Measurements from ENCODE around the gene TRDN.
"Not testable (repeated sequence)": the region's sequence is repeated elsewhere in the genome, so short reads cannot be mapped to it uniquely, and the experiment has no call there.

TRDN gene

GRCh38 chr6:123404975-123405374, 231.8 kb downstream of the TRDN start:
- no peak for DNase-seq (ENCODE audit: low read depth)

DNA sequence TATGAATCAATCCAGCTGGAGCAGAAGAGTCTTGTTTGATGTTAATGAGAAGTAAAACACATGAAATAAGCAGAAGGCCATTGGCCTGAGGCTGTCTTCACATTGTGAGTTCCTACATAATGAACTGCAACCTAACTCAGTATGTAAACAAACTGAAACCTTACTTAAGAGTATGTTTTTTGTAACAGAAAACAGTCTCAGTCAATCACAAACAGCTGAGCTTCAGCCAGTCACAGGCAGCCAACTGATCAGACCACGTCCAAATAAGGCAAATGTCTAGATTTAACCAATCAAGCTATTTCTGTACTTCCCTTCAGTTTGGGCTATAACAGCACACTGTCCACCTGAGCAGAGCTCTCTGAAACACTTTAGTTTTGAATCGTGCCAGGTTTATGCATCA, 234.7 kb downstream of the TRDN start:
- no peak for DNase-seq (ENCODE audit: low read depth)

- DNase-seq (ENCODE audit: low read depth) = no peak
Observed at GRCh38 chr6:123398072-123398471, 238.7 kb downstream of the TRDN start.

GRCh38 chr6:123393331-123393730, 243.4 kb downstream of the TRDN start:
- no peak for DNase-seq (ENCODE audit: low read depth)

DNA sequence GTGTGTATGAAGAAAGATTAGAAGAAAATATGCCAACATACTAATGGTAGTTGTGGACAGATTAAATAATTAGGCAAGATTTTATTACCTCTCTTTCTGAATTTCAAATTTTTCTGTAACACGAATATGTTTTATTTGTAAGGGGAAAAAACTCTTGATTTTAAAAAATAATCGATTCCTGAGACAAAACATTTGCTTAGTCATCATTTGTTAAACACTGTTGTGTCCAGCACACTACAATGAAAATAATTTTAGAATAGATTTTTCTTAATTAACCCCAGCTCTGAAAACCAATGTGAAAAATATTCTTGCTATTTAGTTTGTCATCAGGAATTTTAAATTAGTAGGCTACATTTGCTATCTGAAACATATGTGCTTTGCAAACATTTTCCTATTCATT, 253.0 kb downstream of the TRDN start:
- no peak for DNase-seq (ENCODE audit: low read depth)

GRCh38 chr6:123380257-123380656, 256.5 kb downstream of the TRDN start:
- DNase-seq (ENCODE audit: low read depth) = no peak

GRCh38 chr6:123372737-123373136, 264.0 kb downstream of the TRDN start:
- no peak for DNase-seq (ENCODE audit: low read depth)

- DNase-seq (ENCODE audit: low read depth) = no peak
Observed at GRCh38 chr6:123363912-123364311, 272.8 kb downstream of the TRDN start.

DNA sequence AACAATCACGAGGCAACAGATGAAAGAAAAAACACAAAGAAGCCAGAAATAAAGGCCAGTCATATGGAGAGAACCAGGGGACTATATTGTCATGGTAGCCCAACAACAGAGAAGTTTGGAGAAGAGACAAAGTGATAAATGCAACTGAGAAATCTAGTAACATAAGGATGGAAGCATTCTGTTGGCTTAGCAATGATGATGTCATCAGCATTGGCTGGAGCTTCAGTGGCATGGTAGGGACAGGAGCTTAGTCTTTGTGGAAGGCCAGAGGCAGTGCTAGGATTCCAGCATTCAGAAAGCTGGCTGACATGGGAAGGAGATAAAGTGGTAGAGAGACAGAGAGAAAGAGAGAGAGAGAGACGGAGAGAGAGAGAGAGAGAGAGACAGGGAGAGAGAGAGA, 276.4 kb downstream of the TRDN start:
- DNase-seq (ENCODE audit: low read depth) = no peak

GRCh38 chr6:123352705-123353104, 284.0 kb downstream of the TRDN start:
- DNase-seq (ENCODE audit: low read depth) = no peak

- DNase-seq (ENCODE audit: low read depth) = no peak
Observed at GRCh38 chr6:123352279-123352678, 284.5 kb downstream of the TRDN start.

DNA sequence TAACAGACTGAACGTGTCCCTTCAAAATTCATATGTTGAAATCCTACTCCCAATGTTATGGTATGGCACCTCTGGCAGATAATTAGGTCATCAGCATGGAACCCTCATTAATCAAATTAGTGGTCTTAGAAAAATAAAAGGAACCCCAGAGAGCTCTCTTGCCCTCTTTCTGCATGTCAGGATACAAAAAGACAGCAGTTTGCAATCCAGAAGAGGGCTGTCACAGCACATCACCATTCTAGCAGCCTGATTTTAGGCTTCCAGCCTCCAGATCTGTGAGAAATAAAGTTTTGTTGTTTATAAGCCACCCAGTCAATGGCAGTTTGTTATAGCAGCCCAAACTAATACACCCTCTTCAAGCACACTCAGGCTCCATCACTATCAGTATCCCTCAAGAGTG, 292.9 kb downstream of the TRDN start:
- DNase-seq (ENCODE audit: low read depth) = no peak

DNA sequence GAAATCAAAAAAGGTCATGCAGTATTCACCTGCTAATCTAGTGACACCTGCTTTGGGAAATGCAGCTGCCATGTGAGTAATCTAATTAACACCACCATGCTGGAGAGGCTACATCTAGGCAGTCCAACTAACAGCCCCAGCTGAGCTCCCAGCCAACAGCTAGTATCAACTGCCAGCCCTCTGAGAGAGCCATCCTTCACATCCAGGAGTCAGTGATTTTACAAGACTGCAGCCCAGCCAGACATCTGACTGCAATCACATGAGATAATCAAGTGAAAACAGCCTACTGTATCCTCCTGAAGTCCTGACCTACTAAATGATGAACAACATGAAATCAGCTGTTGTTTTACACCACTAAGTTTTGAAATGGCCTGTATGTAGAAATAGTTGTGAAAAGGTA, 298.4 kb downstream of the TRDN start:
- no peak for DNase-seq (ENCODE audit: low read depth)

GRCh38 chr6:123333000-123333756, 303.6 kb downstream of the TRDN start:
- no peak for DNase-seq (ENCODE audit: low read depth)

GRCh38 chr6:123332070-123332469, 304.7 kb downstream of the TRDN start:
- no peak for DNase-seq (ENCODE audit: low read depth)

- DNase-seq (ENCODE audit: low read depth) = no peak
Observed at GRCh38 chr6:123329337-123329736, 307.4 kb downstream of the TRDN start.

DNA sequence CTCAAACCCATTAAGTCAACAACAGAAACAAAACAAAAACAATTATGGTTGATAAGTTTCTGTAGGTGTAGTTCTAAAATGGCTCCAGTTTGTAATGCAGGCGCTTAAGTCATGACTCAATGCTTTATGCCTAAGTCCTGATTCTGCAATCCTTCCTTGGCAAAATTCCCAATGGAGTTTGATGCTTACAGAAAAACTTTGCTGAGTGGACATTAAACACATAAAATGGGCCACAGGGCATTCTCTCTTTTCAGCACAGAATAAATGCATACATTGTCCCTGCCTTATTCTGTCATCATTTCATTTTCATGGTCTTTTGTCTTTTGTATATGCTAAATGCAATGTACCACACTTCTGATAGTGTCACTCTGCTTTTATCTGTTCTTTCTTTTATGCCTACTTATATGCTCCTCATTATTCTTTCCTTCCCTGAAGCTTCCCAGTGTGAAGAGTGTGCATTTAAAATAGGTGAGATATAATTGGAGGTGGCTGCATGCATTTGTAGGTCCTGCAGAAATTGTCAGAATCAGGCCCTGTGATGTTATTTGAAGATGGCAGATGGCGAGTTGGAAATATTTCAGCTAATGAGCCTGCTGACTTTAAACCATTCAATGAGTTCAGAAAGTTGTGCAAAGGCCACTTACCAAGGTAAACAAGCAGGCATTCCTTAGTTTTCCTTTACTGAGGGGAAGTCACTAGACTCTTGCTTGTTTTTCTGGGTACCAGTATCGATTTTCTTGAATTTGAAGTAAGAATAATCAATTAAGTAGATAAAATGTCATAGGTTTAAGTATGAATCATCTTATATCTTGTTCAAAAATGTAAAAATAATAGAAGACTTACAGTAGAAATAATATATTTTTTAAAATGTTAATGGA, 313.1 kb downstream of the TRDN start:
- DNase-seq (ENCODE audit: low read depth) = no peak

- no peak for DNase-seq (ENCODE audit: low read depth)
Observed at GRCh38 chr6:123321020-123321419, 315.7 kb downstream of the TRDN start.

DNA sequence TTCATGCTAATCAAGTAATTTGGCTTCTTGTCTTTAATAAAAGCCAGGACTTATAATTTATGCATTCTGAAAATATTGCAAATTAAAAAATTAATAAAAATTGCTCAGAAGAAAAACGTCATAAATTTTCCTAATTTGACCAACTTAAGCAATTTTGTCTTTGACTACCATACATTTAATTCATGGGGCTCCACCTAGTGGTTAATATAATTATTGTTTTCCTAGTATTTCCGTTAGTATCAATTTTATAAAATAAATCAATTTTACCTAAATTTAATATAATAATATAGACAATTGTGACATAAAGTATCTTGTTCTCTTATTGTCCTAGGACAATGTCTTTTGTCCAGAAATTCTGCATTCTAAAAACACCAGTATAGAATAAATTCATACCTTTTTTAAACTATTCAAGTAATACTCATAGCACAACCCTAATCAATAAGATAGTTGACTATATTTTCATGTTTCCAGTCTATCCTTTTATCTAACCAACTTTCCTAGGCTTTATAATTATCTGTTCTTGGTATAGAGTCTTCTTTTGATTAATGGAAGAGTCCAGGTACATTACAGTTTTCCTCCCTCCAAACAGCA, 319.9 kb downstream of the TRDN start:
- DNase-seq (ENCODE audit: low read depth) = no peak

GRCh38 chr6:123314459-123314858, 322.3 kb downstream of the TRDN start:
- not testable (repeated sequence) for DNase-seq (ENCODE audit: low read depth)

DNA sequence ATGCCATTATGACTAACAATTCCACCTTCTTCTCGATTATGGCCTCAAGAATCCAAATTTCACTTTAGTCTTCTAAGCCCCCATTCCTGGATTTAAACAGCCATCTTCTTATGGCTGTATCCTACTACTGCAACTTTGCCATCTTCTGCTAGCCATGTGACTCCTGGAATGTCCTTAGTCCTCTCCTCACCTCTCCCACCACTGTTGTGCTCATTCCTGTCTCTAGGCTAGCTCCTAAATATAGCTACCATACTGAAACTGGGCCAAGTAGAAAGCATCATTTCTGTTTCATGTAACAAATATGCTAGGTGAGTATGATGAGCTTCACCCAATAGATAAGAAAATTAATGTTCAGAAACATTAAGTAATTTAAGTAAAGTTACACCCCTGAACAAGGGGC, 327.6 kb downstream of the TRDN start:
- no peak for DNase-seq (ENCODE audit: low read depth)

DNA sequence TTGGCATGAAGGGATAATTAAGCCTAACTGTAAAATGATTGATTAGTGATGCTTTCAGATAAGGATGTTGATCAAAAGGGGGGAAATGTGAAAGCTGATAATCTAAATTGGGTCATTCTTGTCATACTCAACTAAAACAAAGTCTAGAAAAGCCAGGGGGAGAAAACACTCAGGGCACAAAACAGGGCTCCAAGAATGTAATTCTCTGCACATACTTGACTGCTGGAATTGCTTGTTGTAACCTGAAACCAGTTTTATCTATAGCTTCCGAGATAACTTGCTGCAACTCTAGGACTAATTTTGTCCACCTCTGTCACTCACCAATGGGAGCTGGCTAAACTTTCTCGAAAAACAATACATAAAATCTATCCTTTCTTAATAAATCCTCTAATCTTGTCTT, 330.4 kb downstream of the TRDN start:
- no peak for DNase-seq (ENCODE audit: low read depth)

DNA sequence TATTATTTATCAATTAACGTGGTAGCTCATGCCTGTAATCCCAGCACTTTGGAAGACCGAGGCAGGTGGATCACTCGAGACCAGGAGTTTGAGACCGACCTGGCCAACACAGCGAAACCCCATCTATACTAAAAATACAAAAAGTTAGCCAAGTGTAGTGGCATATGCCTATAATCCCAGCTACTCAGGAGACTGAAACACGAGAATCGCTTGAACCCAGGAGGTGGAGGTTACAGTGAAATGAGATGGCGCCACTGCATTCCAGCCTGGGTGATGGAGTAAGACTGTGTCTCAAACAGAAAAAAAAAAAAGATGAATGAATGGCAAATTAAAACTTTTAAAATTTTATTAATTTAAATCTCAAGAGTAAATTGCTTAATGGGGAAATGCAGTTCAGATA, 341.1 kb downstream of the TRDN start:
- no peak for DNase-seq (ENCODE audit: low read depth)
